CD4-positive, alpha-beta T cell treated with Interleukin-21 for 1 hour (primary cell): ENCODE data around the gene THAP12.
A peak's percentile ranks its signal among the peaks of the same experiment; 100 is the strongest.
"Not testable (repeated sequence)": the region's sequence is repeated elsewhere in the genome, so short reads cannot be mapped to it uniquely, and the experiment has no call there.

Source experiments
- DNase-seq: peaks from one replicate; pipeline ENCODE4 v3.0.0-alpha.2; 2020

THAP12 gene, protein sequence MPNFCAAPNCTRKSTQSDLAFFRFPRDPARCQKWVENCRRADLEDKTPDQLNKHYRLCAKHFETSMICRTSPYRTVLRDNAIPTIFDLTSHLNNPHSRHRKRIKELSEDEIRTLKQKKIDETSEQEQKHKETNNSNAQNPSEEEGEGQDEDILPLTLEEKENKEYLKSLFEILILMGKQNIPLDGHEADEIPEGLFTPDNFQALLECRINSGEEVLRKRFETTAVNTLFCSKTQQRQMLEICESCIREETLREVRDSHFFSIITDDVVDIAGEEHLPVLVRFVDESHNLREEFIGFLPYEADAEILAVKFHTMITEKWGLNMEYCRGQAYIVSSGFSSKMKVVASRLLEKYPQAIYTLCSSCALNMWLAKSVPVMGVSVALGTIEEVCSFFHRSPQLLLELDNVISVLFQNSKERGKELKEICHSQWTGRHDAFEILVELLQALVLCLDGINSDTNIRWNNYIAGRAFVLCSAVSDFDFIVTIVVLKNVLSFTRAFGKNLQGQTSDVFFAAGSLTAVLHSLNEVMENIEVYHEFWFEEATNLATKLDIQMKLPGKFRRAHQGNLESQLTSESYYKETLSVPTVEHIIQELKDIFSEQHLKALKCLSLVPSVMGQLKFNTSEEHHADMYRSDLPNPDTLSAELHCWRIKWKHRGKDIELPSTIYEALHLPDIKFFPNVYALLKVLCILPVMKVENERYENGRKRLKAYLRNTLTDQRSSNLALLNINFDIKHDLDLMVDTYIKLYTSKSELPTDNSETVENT

DNA sequence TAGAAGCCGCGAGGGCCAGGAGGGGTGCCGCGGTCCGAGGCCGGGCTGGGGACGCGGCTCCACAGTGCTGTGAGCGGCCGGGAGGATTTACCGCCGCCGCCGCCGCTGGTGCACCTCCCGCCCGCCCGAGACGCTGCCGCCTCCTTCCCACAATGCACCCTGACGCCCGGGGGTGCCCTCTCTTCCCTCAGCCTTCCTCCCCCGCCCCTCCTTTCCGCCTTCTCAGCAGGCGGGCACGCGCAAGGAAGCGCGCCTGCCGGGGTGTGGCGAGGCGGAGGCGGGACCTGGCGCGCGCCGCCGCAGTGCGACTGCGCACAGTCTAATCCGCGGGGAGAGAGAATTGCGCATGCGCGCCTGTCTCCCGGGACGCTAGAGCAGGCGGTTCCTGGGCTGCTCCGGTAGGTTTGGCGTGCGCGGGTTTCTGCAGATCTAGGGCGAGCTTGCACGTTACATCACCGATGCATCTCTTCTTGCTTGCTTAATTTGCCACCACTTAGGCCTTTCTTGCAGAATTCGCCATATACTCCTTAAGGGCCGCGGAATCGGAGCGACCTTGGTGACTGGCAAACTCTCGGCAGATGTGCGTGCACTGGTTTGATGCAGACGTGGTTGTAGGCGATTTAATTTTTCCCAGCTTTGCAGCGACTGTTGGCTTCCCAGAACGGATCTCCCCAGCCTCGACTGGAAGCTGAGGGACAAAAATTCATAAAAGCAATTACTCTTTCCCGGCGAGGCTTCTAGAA lies at the start of gene THAP12, which contains the start of gene GVQW3:
THAP12 (minus strand) TSS at position 156 of the 743 bp plus-strand sequence. CDS start 296 bp downstream, outside the sequence.
GVQW3 (plus strand) TSS at position 347 of the 743 bp plus-strand sequence. CDS start 506 bp downstream, outside the sequence.
- peak; percentile 98 for DNase-seq

DNA sequence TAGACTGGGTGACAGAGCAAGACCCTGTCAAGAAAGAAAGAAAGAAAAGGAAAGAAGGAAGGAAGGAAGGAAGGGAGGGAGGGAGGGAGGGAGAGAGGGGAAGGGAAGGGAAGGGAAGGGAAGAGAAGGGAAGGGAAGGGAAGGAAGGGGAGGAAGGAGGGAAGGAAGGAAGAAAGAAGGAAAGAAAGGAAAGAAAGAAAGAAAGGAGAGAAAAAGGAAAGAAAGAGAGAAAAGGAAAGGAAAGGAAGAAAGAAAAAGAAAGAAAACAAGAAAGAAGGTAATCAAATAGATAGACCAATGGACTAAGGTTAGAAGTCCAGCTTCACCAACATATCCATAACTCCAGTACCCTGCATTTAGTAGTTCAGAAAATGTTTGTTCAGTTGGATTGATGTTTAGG lies 45.7 kb upstream of the THAP12 start:
- DNase-seq: no peak

DNA sequence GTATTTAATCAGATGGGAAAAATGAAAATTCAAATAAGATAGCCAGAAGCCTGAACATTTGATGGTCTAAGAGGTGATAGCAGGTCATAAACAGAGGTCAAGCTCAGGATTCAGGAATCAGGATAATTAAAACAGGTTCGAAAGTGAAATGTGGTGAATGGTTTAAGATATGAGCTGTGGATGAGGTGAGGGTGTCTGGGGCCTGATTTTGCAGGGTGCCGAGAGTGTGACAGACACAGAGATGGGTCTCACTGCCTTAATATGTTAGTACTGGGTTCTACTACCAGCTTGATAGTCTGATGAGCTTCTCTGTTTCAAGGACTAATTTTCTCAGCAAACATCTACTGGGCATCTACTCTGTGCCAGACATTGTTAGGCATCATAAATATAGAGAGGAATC lies 44.0 kb upstream of the THAP12 start:
- DNase-seq: no peak

DNA sequence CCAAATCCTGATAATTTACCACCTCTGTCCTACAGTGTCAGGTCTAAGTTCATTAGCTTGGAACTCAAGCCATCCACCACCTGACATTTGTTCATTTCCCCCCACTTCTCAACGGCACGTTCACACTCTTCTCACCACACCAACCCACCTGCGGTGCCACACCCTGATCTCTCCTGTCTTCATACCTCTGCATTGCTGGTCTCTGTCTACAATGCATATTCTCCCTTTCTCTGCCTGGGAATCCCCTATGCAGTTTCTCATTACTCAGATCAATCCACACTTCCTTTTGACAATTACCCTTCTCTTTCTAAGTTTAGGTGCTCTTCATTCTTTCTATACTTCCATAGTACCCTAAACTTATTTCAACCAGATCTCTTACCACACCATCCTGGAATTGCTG lies 43.4 kb upstream of the THAP12 start:
- no peak for DNase-seq

DNA sequence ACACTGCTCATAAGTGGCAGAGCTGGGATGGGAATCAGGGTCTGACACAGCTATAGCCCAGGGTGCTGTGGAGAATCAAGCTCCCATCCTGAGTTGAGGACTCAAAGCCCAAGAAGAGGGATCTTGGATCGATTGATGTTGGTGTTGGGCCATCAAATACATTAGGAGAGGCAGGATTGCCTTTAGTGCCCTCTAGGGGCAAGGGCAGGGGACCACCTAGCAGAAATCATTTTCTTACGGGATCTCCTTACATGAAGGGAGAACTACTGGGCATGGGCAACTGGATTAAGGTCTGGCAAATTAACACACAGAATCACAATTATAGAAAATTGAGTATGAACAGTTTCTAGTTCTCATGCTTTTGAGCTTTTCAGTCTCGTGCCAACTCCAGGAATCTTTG lies 39.0 kb upstream of the THAP12 start:
- peak; percentile 14 for DNase-seq

DNA sequence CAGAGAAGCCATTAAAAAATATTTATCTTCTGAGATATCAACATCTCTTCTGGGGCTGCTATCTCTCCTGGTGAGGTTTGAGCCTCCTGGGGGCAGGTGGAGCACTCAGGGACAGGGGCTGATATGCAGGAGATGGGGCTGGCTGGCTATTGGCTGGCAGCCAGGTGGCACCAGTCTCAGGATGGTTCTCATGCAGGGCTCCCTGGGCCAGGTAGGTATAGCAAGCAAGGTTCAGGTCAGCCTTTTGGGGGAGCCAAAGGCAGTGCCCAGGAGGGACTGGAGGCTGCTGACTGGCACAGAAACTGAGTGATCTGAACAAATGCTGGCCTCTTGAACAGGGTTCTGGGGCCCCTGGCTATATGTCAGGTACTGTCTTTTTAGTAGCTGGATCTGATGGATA lies 34.1 kb upstream of the THAP12 start:
- no peak for DNase-seq

DNA sequence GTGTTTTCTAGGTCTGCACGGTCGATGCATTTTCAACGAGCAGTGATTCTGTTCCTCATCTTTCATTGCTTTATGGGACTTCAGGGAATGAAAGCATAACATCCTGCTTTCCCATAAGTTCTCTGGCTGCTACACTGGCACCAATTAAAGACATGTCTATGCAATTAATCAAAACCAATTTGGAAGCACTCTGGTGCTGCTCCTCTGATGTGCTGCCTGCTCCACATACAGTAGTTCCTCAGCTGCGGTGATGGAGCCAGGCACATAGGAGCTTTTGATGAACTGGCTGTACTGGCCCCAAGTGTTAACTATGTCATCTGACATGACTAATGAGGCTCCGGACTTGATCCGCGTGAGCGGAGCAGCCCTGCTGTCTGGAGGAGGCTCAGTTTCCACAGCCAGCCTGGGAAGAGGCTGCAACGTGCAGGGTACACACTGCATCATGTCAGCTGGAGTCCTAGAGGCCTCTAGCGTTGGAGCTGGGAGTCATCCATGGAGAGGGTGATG lies 30.0 kb upstream of the THAP12 start:
- DNase-seq: no peak

DNA sequence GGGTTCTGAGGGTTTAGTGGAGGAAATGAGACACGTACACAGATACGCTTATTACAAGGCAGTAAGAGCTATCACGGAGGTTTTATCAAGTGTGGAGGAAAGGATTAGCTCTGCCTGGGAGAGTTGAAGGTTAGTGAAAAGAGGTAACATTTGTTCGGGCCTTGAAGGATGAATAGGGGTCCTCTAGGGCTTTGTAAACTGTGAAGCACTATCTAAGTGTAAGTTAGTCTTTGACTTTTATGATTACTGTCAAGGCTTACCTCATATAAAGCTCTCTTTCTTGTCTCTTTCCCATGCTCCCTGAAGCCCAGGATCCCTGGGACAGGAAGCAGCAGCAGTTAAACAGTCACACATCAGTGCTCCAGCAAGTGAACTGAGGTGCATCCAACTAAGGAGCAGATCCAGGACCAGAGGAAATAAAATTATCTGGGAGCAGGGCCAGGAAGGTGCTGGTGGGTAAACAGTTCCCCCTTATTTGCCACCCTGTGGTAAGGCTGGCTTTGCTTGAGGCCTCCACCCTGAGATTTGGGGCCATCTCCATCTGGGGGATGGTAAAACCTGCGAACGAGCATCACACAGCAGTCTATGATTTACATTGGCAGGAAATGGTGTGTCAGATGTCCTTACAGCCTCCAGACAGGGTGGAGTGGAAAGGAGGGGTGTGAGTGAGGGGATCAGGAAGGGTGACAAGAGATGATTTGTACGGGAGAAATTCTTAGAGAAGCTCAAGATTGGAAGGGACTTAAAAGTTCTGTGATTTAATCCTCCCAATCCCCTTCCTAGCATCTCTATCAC lies 27.4 kb upstream of the THAP12 start:
- DNase-seq: no peak

DNA sequence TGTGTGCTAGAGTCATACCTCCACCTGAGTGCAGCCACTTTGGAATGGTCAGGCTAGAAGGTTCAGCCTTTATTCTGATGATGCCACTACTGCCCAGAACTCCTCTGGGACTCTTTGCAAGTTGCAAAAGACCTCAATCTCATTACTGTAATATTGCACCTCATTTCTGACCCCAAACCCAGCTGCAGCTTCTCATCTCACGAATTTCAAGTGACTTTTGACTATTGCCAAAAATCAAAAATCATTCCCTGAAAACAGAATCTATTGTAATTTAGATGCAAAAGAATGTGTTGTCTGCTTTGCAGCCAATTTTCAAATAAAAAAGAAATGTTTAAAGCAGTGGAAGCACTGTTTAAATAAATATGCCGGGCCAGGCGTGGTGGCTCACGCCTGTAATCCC lies 25.4 kb upstream of the THAP12 start:
- no peak for DNase-seq

DNA sequence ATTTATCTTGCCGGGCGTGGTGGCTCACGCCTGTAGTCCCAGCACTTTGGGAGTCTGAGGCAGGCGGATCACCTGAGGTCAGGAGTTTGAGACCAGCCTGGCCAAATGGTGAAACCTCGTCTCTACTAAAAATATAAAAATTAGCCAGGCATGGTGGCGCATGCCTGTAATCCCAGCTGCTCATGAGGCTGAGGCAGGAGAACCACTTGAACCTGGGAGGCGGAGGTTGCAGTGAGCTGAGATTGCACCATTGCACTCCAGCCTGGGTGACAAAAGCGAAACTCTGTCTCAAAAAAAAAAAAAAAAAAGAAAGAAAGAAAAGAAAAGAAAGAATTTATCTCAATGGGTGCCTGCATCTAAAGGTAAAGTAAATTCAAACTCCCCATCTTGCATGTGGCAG lies 20.6 kb upstream of the THAP12 start:
- not testable (repeated sequence) for DNase-seq

DNA sequence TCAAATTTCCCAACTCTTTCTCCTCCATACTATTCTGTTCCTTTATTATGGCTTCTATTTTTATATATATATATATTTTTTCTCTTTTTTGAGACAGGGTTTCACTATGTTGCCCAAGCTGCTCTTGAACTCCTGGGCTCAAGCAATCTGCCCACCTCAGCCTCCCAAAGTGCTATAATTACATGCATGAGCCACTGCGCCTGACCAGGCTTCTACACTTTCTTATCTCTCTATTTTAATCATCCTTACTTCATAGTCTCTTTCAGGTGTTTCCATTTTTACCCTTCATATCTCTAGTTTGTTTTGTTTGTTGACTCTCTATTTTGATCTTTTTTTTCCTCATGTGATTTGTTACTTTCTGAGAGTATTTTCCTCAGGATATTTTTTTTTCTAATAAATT lies 20.0 kb upstream of the THAP12 start:
- no peak for DNase-seq

DNA sequence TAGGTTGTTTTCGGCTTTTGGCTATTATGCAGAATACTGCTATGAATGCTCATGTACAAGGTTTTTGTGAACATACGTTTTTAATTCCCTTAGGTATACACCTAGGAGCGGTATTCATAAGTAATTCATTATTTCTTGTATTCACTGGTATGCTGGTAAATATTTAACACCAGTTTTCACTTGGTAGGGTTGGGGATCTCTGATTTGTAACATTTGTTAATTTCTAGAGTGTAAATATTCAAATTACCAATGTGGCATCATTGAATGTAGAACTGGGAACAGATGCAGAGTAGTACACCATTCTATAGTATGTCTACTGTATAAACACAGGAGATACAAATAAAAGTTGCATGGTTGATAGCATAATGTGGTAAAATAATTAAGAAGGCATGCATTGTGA lies 16.5 kb upstream of the THAP12 start:
- DNase-seq: no peak

DNA sequence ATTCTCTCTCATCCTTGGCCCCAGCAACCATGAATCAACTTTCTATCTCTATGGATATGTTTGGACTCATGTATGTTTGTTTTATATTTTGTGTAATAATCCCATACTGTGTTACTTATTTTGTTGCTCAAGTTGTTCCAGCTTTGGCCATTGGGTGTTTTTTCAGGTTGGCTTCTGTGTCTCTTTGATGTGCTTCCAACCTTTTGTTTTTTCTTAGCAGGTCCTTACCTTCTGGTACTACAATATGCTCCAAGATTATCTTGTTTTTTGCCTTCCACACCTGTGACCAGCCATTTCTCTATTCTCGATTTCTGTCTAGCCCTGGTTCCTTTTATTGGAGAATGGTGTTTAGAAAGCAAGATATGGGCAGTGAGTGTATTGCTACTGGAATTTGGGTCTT lies 14.4 kb upstream of the THAP12 start:
- no peak for DNase-seq

DNA sequence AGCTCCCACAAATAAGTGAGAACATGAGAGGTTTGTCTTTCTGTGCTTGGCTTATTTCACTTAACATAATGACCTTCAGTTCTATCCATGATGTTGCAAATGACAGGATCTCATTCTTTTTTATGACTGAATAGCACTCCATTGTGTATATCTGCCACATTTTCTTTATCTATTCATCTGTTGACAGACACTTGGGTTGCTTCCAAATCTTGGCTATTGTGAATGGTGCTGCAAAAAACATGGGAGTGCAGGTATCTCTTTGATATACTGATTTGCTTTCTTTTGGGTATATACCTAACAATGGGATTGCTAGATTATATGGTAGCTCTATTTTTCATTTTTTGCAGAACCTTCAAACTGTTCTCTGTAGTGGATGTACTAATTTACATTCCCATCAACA lies 13.5 kb upstream of the THAP12 start:
- no peak for DNase-seq

DNA sequence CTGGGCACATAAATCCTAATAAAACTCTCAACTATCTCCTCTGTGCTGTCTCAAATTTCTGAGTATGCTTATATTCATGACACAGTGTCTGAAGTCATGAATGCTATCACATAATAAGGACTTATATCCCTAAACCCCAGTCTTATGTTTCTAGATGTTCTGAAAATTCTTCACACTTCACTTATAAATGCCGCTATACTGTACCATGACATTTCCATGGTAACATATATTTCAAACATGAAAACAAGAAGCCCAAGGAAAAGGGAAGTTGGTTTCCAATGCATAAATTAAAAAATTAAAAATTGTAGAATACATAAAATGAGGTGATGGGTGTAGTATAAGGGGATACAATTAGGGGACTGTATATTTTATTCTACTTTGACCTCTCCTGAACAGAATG lies 11.9 kb upstream of the THAP12 start:
- no peak for DNase-seq

DNA sequence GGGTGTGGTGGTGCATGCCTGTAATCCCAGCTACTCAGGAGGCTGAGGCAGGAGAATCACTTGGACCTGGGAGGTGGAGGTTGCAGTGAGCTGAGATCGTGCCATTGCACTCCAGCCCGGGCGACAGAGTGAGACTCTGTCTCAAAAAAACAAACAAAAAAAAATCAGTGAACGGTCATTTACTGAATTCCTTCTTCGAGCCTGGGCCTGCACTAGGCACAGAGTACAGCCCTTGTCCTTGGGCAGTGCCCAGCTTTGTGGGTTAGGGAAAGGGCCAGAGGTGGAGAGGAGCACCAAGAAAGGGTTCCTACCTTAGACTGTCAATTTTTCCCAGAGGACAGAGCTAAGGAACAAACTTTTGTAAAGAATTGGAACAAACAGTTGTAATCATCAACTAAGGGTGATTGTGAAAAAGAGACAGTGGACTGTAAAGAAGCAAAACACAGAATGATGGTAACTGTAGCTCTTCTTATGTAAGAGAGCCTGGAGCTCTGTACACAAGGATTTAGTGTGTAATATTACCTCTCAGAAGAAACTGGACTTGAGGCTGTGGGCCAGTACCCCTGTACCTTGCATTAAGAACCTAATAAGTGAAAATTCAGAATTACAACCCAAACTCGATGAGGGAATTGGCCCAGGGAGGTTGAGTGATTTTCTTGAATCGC lies 11.0 kb upstream of the THAP12 start:
- no peak for DNase-seq

DNA sequence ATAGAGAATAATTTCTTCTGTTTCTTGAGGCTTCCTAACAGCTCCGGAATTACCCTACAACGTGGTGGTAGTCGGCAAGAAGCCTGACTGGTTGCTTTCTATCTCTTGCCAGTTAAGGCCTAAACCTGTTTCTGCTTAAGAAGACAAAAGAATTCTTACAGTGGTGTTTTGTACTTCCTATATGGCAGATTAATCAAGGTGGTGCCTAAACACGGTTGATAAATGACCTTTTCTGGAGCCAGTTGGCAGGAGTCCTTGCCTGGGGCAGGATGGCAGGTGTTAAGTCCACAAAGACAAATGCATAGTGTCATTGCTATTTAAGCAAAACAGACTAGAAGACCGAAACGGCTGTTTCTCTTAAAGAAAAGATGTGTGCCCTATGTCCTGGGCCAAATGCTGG lies 10.1 kb upstream of the THAP12 start:
- no peak for DNase-seq

DNA sequence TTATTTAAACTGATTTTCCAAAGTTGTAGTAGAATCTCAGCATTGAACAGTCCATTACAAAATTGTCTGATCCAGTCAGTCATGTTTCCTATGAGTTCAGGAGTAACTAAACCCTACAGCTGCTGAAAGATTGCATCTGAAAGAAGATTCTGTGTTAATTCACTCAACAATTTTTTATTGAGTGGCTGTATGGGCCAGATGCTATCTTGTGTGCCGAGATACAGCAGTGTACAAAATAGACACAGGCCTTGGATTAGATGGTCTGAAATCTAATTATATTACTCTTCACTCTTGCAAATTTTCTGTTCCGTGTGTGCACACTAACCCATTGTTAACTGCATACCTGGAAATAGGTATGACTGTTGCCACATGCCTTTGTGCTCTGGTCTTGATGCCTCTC lies 7.5 kb upstream of the THAP12 start:
- DNase-seq: no peak

DNA sequence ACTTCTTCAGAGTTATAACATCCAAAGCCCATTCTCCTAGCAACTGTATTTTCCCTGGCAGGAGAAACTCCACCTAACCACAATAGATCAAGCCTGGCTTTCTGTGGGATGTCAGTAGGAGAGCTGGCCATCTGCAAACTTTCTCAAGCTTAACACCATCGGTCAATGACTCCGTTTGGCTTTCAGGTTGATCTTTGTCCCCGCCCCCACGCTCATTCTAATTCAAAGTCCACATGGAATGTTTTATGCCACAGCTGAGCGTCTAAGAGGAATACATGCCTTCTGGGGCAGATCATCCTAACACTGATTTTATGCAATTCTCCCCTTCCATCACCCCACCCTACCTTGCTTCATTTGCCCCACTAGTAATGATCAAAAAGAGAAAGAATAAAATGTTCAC lies 5.0 kb upstream of the THAP12 start:
- no peak for DNase-seq

DNA sequence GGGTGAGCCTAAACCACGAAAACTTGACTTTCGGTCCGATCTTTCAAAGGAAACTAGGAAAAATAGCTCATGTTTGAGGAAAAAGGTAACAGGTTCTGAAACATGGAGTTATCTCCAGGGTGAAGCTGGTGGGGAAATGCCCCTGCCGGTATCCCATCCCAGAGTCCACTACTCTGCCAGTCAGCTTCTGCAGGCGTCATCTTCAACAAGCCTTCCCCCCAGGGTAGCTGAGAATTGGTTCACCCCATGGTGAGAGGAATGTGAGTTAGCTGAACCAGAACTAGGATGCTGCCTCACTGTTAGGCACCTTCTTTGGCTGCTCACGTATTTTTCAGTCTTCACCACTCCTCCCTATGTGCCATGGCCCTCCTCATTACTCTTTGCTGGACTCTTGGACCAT lies 1.3 kb upstream of the THAP12 start:
- no peak for DNase-seq

DNA sequence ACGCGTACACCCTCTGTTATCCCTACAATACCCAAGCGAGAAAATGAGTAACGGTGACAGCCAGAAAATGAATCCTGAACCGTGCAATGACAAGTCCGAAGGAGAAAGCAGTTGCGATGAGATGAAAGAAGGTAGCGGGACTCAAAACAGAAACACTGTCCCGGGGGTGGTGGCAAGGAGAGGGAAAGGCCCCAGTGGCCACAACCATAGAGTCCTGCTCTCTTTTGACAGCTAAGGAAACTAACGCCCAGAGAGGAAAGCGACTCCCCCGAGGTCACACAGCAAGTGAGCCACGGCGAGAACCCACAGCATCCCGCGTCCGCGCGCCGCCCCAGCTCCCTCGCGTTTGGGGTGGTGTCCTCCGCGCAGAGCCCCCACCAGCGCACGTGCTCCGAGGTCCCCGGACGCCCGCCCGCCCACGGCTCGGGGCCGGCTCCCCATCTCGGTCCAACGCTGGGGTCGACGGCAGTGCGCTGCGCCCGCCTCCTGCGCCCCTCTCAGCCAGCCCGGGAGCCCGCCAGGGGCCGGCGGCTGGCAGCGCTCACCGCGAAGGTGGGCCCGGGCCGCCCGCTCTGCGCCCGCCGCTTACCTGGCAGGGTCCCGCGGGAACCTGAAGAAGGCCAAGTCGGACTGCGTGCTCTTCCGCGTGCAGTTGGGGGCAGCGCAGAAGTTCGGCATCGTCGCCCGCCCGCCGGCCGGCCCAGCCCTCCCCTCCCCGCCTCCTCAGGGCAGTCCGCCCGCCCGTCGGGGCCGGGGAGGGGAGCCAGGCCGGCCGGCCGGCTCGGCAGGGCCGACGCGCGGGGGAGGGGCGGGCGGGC lies 564 bp downstream of the THAP12 start:
- DNase-seq: peak; percentile 69
